ENCODE measurements around the gene STING1.

DNA sequence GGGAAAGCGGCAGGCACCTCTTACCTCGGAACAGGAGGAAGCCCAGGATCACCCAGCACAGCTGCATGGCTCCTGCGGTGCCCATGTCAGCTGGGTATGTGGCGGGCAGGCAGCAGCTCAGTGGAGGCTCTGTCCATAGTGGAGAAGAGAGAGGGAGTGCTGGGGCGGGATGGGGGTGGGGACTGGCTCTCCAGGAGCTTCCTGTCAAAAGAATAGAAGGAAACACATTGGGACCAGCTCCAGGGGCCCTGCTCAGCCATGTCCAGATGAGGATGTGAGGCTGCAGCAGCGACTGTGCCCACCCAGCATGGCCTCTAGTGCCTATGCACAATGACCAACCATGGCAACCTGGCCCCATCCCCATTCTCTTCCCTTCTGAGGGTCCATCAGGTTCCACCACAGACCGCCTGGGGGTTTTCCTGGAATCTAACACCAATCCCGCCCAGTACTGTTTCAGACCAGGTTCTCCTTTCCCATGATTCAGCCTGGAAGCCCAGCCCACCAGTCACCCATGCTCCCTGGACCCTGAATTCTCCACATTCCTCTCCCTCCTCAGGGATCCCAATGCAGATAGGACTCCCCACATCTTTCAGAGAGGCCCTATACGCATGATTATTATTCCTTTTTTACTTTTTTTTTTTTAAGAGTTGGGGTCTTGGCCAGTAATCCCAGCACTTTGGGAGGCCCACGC is 19.8 kb downstream of the STING1 start, which contains the start of gene ECSCR:
- TF ChIP-seq, protein P1, sequence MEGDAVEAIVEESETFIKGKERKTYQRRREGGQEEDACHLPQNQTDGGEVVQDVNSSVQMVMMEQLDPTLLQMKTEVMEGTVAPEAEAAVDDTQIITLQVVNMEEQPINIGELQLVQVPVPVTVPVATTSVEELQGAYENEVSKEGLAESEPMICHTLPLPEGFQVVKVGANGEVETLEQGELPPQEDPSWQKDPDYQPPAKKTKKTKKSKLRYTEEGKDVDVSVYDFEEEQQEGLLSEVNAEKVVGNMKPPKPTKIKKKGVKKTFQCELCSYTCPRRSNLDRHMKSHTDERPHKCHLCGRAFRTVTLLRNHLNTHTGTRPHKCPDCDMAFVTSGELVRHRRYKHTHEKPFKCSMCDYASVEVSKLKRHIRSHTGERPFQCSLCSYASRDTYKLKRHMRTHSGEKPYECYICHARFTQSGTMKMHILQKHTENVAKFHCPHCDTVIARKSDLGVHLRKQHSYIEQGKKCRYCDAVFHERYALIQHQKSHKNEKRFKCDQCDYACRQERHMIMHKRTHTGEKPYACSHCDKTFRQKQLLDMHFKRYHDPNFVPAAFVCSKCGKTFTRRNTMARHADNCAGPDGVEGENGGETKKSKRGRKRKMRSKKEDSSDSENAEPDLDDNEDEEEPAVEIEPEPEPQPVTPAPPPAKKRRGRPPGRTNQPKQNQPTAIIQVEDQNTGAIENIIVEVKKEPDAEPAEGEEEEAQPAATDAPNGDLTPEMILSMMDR (IDR thresholded peaks at IDR 0.05), result no peak
- TF ChIP-seq EZH2 (IDR thresholded peaks at IDR 0.05; ENCODE audit: borderline replicate concordance, insufficient read depth, low read depth, low read length, poor library complexity, severe bottlenecking), result no peak

Measured in B cell (primary cell).